Thyroid gland (tissue), 4 donors: ENCODE results near the gene MEGF6.

Source experiments
- CTCF ChIP-seq, 6 experiments: fragments of 200-600 bp in 3 of 6; fragments of 450-650 bp in 3 of 6; sonication (generic) in 3 of 6; IDR thresholded peaks; one replicate each; pipeline ENCODE4 v1.5.1; 2016 to 2019; ENCODE audit warnings: antibody characterized with exemption in 6 of 6, mild to moderate bottlenecking in 2 of 6, inconsistent platforms in 1 of 6, moderate library complexity in 1 of 6
- POLR2A ChIP-seq, 2 donors: fragments of 450-650 bp; IDR thresholded peaks; one replicate each; pipeline ENCODE4 v1.6.1; 2017; ENCODE audit warnings: antibody characterized with exemption in 2 of 2, mild to moderate bottlenecking in 2 of 2, moderate library complexity in 1 of 2

- no peak for TF ChIP-seq CTCF (IDR thresholded peaks at IDR 0.05)
- no peak for TF ChIP-seq POLR2A (IDR thresholded peaks at IDR 0.05)
These were observed 44.1 kb downstream of the MEGF6 start for GRCh38 chr1:3566951-3567804.
